Neural cell (in vitro differentiated cells): Measurements from ENCODE around the gene GOLGA7B.

Experiments used
- POLR2AphosphoS5 ChIP-seq: IDR thresholded peaks from 2 replicates; pipeline ENCODE4 v1.6.1; 2012
- TAF1 ChIP-seq: IDR thresholded peaks from 2 replicates; pipeline ENCODE4 v1.6.1; 2012; ENCODE audit warnings: low read depth
- TF ChIP-seq, protein P1 (sequence below): fragments of 450-650 bp; IDR thresholded peaks from 2 replicates; pipeline ENCODE4 v1.5.1; 2014; ENCODE audit warnings: antibody characterized with exemption, mild to moderate bottlenecking, moderate library complexity; ENCODE audit not compliant: poor library complexity, severe bottlenecking

DNA sequence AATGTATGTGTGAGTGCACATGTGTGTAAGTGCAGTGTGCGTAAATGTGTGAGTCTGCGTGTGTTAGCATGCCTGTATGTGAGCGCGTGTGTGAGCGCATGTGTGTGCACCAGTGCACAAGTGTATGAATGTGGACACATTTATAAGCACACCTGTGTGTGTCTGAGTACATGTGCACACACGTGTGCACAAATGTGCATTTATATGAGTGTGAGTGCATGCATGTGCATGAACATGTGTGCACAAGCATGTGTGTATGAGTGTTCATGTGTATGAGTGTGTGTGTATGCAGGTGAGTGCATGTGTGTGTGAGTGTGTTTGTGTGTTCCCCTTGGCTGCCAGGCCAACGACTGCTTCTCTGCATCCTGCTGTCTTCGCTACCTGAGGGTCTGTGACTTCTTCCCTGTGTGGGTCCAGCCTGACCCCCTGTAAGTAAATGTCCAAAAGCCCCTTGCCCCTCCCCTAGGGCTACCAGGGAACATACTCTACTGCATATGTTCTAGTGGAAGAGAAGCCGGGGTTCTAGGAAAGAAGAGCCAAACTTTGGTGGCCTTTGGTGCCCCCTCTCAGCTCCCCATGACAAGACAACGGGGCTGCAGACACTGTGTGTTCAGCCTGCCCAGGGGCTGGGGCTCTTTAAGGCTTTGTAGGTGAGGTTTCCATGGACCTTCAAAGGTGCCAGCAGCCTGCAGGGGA, 17.0 kb downstream of the GOLGA7B start:
- no peak for TF ChIP-seq TAF1
- no peak for TF ChIP-seq POLR2AphosphoS5
- TF ChIP-seq, protein P1, sequence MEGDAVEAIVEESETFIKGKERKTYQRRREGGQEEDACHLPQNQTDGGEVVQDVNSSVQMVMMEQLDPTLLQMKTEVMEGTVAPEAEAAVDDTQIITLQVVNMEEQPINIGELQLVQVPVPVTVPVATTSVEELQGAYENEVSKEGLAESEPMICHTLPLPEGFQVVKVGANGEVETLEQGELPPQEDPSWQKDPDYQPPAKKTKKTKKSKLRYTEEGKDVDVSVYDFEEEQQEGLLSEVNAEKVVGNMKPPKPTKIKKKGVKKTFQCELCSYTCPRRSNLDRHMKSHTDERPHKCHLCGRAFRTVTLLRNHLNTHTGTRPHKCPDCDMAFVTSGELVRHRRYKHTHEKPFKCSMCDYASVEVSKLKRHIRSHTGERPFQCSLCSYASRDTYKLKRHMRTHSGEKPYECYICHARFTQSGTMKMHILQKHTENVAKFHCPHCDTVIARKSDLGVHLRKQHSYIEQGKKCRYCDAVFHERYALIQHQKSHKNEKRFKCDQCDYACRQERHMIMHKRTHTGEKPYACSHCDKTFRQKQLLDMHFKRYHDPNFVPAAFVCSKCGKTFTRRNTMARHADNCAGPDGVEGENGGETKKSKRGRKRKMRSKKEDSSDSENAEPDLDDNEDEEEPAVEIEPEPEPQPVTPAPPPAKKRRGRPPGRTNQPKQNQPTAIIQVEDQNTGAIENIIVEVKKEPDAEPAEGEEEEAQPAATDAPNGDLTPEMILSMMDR: no peak
